SU-DHL-6 (cell line): ENCODE results near the gene CRYGN.
A peak's percentile ranks its signal among the peaks of the same experiment; 100 is the strongest.

ENCODE experiments used
- H2AFZ ChIP-seq: fragments of 200-600 bp; sonication (generic); 2 replicates; pipeline ENCODE4 v1.6.1; 2014; ENCODE audit warnings: low read depth, mild to moderate bottlenecking, moderate library complexity, mixed read lengths, antibody characterized with exemption, low read length; ENCODE audit not compliant: severe bottlenecking
- H3F3A ChIP-seq: fragments of 200-600 bp; shearing (Covaris generic); 2 replicates; pipeline ENCODE4 v1.6.0; 2016; ENCODE audit warnings: antibody characterized with exemption, mild to moderate bottlenecking; ENCODE audit not compliant: insufficient read depth
- H3K27ac ChIP-seq: fragments of 200-600 bp; sonication (generic); 2 replicates; pipeline ENCODE4 v1.5.1; 2016; ENCODE audit warnings: low read depth, mild to moderate bottlenecking, low read length, moderate library complexity, mixed read lengths
- H3K27me3 ChIP-seq: fragments of 200-600 bp; sonication (generic), shearing (Covaris generic); 2 replicates; pipeline ENCODE4 v1.6.0; 2014; ENCODE audit warnings: mild to moderate bottlenecking, low read length
- H3K36me3 ChIP-seq: fragments of 200-600 bp; sonication (generic); 2 replicates; pipeline ENCODE4 v1.6.1; 2014; ENCODE audit warnings: mild to moderate bottlenecking, low read length, mixed read lengths
- H3K4me2 ChIP-seq: fragments of 300-600, 200-600 bp; shearing (Covaris generic), sonication (generic); 2 replicates; pipeline ENCODE4 v1.6.0; 2014; ENCODE audit warnings: low read length, low read depth, mild to moderate bottlenecking; ENCODE audit not compliant: poor library complexity, severe bottlenecking
- H3K4me3 ChIP-seq: fragments of 200-600 bp; sonication (generic); 2 replicates; pipeline ENCODE4 v1.5.1; 2014; ENCODE audit warnings: antibody characterized with exemption, low read length, mild to moderate bottlenecking, mixed read lengths; ENCODE audit not compliant: insufficient read depth, poor library complexity, severe bottlenecking
- H3K79me2 ChIP-seq: fragments of 200-600 bp; sonication (generic); 2 replicates; pipeline ENCODE4 v1.6.1; 2014; ENCODE audit warnings: mild to moderate bottlenecking, low read length, moderate library complexity; ENCODE audit not compliant: insufficient read depth
- H3K9ac ChIP-seq: fragments of 200-600 bp; sonication (generic); 2 replicates; pipeline ENCODE4 v1.7.0; 2014; ENCODE audit warnings: mild to moderate bottlenecking, low read length
- H3K9me2 ChIP-seq: fragments of 200-600 bp; sonication (generic); replicated peaks from 2 replicates; pipeline ENCODE4 v1.6.1; 2014; ENCODE audit warnings: low read length; ENCODE audit not compliant: insufficient read depth
- H3K9me3 ChIP-seq: fragments of 200-600 bp; sonication (generic); 2 replicates; pipeline ENCODE4 v1.6.1; 2014; ENCODE audit warnings: low read length, mixed read lengths; ENCODE audit not compliant: insufficient read depth
- H4K20me1 ChIP-seq: fragments of 200-600 bp; sonication (generic); 2 replicates; pipeline ENCODE4 v1.6.1; 2014; ENCODE audit warnings: low read depth, mild to moderate bottlenecking, antibody characterized with exemption, low read length, moderate library complexity, mixed read lengths
- CTCF ChIP-seq: fragments of 200-600 bp; sonication (generic); IDR thresholded peaks from one replicate; pipeline ENCODE4 v1.5.1; 2017; ENCODE audit warnings: antibody characterized with exemption, mild to moderate bottlenecking, low read length, moderate library complexity; ENCODE audit not compliant: insufficient read depth, poor library complexity, severe bottlenecking
- EZH2phosphoT487 ChIP-seq: fragments of 200-600 bp; sonication (generic), shearing (Covaris generic); conservative IDR thresholded peaks from 2 replicates; pipeline ENCODE4 v1.6.1; 2018; ENCODE audit warnings: mild to moderate bottlenecking, antibody characterized with exemption, low read length, moderate library complexity, mixed read lengths

Gene CRYGN

GRCh38 chr7:151381098-151381347 lies 58.9 kb downstream of the CRYGN start:
- Histone ChIP-seq H3K27me3 (no peaks in the 10 kb centered on the region), H3K27ac (peak overlapping the region; percentile 44), H3K4me2 (peak overlapping the region; percentile 55), H3K79me2 (no peaks in the 10 kb centered on the region), H3K9me3 (no peaks in the 10 kb centered on the region), H3F3A (0 out of 2 replicates have a peak, but pooled peaks cover 3% of the 10 kb centered on the region), H3K9me2 (no peaks in the 10 kb centered on the region), H2AFZ (peak overlapping the region; percentile 52), H4K20me1 (no peaks in the 10 kb centered on the region), H3K4me3 (no peak overlapping the region), H3K36me3 (no peaks in the 10 kb centered on the region), H3K9ac (peak overlapping the region; percentile 36)
- TF ChIP-seq EZH2phosphoT487, result no peak
- no peak for TF ChIP-seq CTCF

- no peaks in the 10 kb centered on the region for H3K9me3 ChIP-seq
- no peaks in the 10 kb centered on the region for H4K20me1 ChIP-seq
- peak overlapping the region; percentile 44 for H3K27ac ChIP-seq
- peak overlapping the region; percentile 36 for H3K9ac ChIP-seq
- H3K36me3 ChIP-seq, result no peaks in the 10 kb centered on the region
- H3F3A ChIP-seq, result 0 out of 2 replicates have a peak, but pooled peaks cover 3% of the 10 kb centered on the region
- H3K4me2 ChIP-seq, result peak overlapping the region; percentile 55
- no peaks in the 10 kb centered on the region for H3K9me2 ChIP-seq
- no peaks in the 10 kb centered on the region for H3K27me3 ChIP-seq
- peak overlapping the region; percentile 52 for H2AFZ ChIP-seq
- H3K4me3 ChIP-seq, result no peak overlapping the region
- no peak for TF ChIP-seq CTCF
- TF ChIP-seq EZH2phosphoT487, result no peak
- no peaks in the 10 kb centered on the region for H3K79me2 ChIP-seq
These were observed 59.5 kb downstream of the CRYGN start for GRCh38 chr7:151380199-151381097.

GRCh38 chr7:151379534-151380198 lies 60.3 kb downstream of the CRYGN start:
- H3K4me2 ChIP-seq, result no peak overlapping the region
- H3K36me3 ChIP-seq, result no peaks in the 10 kb centered on the region
- no peaks in the 10 kb centered on the region for H3K9me3 ChIP-seq
- no peak overlapping the region for H3K27ac ChIP-seq
- no peak overlapping the region for H3K9ac ChIP-seq
- H3K79me2 ChIP-seq, result no peaks in the 10 kb centered on the region
- no peak overlapping the region for H3K4me3 ChIP-seq
- TF ChIP-seq CTCF, result no peak
- no peak for TF ChIP-seq EZH2phosphoT487
- H3K9me2 ChIP-seq, result no peaks in the 10 kb centered on the region
- H4K20me1 ChIP-seq, result no peaks in the 10 kb centered on the region
- H2AFZ ChIP-seq, result no peak overlapping the region
- 0 out of 2 replicates have a peak, but pooled peaks cover 3% of the 10 kb centered on the region for H3F3A ChIP-seq
- no peaks in the 10 kb centered on the region for H3K27me3 ChIP-seq
